Measurements from ENCODE around the gene WIZ.
"Not testable (repeated sequence)": the region's sequence is repeated elsewhere in the genome, so short reads cannot be mapped to it uniquely, and the experiment has no call there.

Gene WIZ

GRCh38 chr19:15429825-15430467 is 19.8 kb downstream of the WIZ start:
- no peak for DNase-seq (ENCODE audit: low read depth, low spot score)

- no peak for DNase-seq (ENCODE audit: low read depth, low spot score)
Measured at GRCh38 chr19:15428956-15429824, 20.6 kb downstream of the WIZ start.

- no peak for DNase-seq (ENCODE audit: low read depth, low spot score)
Measured at GRCh38 chr19:15427991-15428471, 21.7 kb downstream of the WIZ start.

- no peak for DNase-seq (ENCODE audit: low read depth, low spot score)
Measured at GRCh38 chr19:15427350-15427700, 22.4 kb downstream of the WIZ start.

- no peak for DNase-seq (ENCODE audit: low read depth, low spot score)
Measured at GRCh38 chr19:15426485-15427349, 23.0 kb downstream of the WIZ start.

GRCh38 chr19:15425321-15425950 is 24.3 kb downstream of the WIZ start:
- DNase-seq (ENCODE audit: low read depth, low spot score), result no peak

GRCh38 chr19:15424692-15425272 is 25.0 kb downstream of the WIZ start:
- no peak for DNase-seq (ENCODE audit: low read depth, low spot score)

GRCh38 chr19:15424121-15424520 is 25.6 kb downstream of the WIZ start:
- no peak for DNase-seq (ENCODE audit: low read depth, low spot score)

- no peak for DNase-seq (ENCODE audit: low read depth, low spot score)
Measured at GRCh38 chr19:15423130-15423529, 26.6 kb downstream of the WIZ start.

GRCh38 chr19:15422296-15423075 is 27.3 kb downstream of the WIZ start:
- DNase-seq (ENCODE audit: low read depth, low spot score), result no peak

GRCh38 chr19:15421721-15422260 is 28.0 kb downstream of the WIZ start:
- no peak for DNase-seq (ENCODE audit: low read depth, low spot score)

GRCh38 chr19:15421136-15421695 is 28.5 kb downstream of the WIZ start:
- no peak for DNase-seq (ENCODE audit: low read depth, low spot score)

- DNase-seq (ENCODE audit: low read depth, low spot score), result no peak
Measured at GRCh38 chr19:15419413-15420025, 30.2 kb downstream of the WIZ start.

- DNase-seq (ENCODE audit: low read depth, low spot score), result peak; percentile 99
Measured at GRCh38 chr19:15418579-15419412, 31.0 kb downstream of the WIZ start, which contains the start of gene AKAP8L. Gene AKAP8L, minus strand, starts transcription at chr19:15418988. Its CDS starts 65 bp downstream, at chr19:15418923.

GRCh38 chr19:15418231-15418578 is 31.6 kb downstream of the WIZ start:
- peak; percentile 10 for DNase-seq (ENCODE audit: low read depth, low spot score)

GRCh38 chr19:15417699-15418098 is 32.1 kb downstream of the WIZ start:
- no peak for DNase-seq (ENCODE audit: low read depth, low spot score)

GRCh38 chr19:15412832-15413231 is 36.9 kb downstream of the WIZ start:
- DNase-seq (ENCODE audit: low read depth, low spot score), result no peak

- DNase-seq (ENCODE audit: low read depth, low spot score), result not testable (repeated sequence)
Measured at GRCh38 chr19:15411351-15411750, 38.4 kb downstream of the WIZ start.
